Choroid plexus epithelial cell (primary cell): ENCODE results near the gene CALN1.

Source experiments
- DNase-seq: peaks from one replicate; pipeline ENCODE4 v3.0.0-alpha.2; 2010; ENCODE audit warnings: low read depth
- H3K4me3 ChIP-seq: 2 replicates; pipeline ENCODE4 v1.5.1; 2011; ENCODE audit warnings: low read depth, mild to moderate bottlenecking, control low read depth, low read length, moderate library complexity
- TF ChIP-seq, protein P1 (sequence below): conservative IDR thresholded peaks from 2 replicates; pipeline ENCODE4 v1.5.1; 2011; ENCODE audit warnings: low read depth, mild to moderate bottlenecking, control low read depth, inconsistent platforms, low read length, moderate library complexity

CALN1 gene

DNA sequence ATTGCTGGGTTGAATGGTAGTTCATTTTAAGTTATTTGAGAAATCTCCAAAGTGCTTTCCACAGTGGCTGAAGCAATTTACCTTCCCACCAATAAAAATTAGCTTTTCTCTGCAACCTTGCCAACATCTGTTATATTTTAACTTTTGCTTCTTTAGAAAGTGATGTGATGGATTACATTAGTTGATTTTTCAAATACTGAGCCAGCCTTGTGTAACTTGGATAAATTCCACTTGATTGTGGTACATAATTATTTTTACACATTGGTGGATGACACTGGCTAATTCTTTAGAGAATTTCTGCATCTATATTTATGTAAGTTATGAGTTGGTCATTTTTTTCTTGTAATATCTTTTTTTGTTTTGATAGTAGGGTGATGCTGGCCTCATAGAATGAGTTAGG, 646.1 kb downstream of the CALN1 start:
- TF ChIP-seq, protein P1, sequence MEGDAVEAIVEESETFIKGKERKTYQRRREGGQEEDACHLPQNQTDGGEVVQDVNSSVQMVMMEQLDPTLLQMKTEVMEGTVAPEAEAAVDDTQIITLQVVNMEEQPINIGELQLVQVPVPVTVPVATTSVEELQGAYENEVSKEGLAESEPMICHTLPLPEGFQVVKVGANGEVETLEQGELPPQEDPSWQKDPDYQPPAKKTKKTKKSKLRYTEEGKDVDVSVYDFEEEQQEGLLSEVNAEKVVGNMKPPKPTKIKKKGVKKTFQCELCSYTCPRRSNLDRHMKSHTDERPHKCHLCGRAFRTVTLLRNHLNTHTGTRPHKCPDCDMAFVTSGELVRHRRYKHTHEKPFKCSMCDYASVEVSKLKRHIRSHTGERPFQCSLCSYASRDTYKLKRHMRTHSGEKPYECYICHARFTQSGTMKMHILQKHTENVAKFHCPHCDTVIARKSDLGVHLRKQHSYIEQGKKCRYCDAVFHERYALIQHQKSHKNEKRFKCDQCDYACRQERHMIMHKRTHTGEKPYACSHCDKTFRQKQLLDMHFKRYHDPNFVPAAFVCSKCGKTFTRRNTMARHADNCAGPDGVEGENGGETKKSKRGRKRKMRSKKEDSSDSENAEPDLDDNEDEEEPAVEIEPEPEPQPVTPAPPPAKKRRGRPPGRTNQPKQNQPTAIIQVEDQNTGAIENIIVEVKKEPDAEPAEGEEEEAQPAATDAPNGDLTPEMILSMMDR, result no peak
- DNase-seq, result no peak
- no peak overlapping the region for H3K4me3 ChIP-seq

DNA sequence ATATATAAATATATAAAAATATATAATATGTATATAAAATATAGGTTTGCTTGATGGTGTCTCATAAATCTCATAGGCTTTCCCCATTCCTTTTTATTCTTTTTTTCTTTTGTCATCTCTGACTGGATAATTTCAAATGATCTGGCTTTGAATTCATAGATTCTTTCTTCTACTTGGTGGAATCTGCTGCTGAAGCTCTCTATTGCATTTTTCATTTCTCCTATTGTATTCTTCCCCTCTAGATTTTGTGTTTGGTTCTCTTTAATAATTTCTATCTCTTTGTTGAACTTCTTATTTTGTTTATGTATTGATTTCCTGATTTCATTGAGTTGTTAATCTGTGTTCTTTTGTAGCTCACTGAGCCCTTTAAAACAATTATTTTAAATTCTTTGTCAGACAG, 650.8 kb downstream of the CALN1 start:
- no peak overlapping the region for H3K4me3 ChIP-seq
- TF ChIP-seq, protein P1, result no peak

DNA sequence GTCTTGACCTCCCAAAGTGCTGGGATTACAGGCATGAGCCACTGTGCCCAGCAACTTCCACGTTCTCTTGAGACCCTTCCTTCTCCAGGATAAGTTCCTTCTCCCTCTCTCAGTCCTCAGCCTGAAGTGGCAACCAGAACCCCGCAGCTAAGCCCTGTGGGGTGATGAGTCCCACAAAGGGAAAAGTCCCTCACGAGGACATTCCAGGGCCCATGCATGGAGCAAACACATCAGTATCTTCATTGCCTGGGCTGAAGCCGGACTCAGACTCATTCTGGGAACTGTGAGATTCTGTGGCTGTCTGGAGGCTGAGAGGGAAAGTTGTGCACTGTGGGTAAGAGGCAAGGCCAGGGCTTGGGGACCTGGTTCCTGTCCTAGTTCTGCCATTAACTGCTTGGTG, 657.3 kb downstream of the CALN1 start:
- TF ChIP-seq, protein P1, result no peak

More for the DNA sequence above, 650.8 kb downstream of the CALN1 start:
- no peak for DNase-seq

DNA sequence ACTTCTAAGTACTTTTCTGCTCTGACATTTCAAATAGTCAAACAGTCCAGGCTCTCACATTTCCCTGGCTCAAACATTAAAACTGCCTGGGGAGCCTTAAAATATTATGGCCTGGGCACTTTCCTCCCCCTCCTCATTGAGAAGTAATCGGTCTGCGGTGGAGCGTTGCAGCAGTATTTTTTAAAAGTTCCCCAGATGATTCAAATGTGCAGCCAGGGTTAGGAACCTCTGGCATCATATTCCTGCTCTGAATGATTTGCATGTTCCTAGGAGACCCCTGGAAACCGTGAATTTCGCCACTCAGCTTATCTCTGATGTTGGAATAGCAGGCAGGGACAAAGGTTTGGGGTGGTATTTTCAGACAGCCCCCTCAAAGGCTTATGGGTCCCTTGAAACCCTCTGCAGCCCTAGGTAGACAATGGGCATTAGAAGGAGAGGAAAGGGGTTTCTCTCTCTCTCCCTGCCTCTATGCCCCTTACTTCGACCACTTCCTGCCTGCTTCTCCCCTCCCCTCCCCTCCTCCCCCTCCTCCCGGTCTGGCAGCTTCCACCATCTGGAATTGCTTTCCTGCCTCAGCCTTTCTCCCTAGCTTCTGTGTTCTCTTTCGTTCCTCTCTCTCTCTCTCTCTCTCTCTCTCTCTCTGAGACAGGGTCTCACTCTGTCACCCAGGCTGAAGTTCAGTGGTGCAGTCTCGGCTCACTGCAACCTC, 658.0 kb downstream of the CALN1 start:
- TF ChIP-seq, protein P1, result no peak

More for the DNA sequence above, 657.3 kb downstream of the CALN1 start:
- DNase-seq, result no peak
- no peak overlapping the region for H3K4me3 ChIP-seq

DNA sequence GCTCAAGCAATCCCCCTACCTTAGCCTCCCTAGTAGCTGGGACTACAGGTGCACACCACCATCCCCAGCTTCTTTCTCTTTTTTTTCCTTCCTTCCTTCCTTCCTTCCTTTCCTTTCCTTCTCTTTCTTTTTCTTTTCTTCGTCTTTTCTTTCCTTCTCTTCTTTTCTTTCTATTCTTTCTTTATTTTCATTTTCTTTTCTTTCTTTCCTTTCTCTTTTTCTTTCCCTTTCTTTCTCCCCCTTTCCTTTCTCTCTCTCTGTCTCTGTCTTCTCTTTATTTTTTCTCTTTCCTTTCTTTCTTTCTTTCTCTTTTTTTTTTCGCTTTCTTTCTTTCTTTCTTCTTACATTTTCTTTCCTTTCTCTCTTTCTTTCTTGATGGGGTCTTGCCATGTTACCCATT, 658.9 kb downstream of the CALN1 start:
- TF ChIP-seq, protein P1, result no peak
- DNase-seq, result no peak

More for the DNA sequence above, 658.0 kb downstream of the CALN1 start:
- H3K4me3 ChIP-seq, result no peak overlapping the region
- DNase-seq, result no peak

DNA sequence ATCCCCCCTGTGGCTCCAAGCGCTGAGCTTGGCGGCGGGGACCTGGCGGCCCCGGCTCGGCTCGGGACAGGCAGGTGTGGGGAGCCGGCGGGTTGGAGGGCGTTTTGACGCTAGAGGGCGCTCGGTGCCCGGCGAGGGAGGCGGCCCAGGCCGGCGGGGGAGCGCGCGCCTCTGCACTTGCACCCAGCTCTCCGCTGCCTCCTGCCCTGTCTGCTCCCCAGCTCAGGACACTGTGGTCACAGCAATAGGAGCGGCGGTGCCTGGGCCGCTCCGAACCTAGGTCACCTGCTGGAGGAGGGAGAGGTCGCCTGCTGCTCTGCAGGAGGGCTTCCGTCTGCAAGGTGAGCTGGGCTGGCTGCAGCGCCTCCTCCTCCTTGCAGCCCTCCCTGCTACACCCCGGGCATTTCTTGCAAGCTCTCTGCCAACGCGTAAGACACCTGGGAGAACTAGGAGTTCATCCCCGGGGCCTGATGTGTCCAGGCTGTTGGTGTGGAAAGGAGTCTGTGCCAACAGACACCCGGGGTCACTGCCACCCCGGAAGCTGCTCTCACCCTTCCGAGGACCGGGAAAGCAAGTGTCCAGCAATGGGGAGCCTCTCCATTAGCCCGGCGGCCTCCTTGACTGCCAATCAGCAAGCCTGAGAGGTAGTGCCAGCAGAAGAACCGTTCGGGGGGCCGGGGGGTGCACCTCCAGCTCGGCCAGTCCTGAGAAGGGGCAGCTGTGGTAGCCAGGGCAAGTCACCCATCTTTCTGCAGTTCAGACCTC, 659.8 kb downstream of the CALN1 start:
- TF ChIP-seq, protein P1, result peak; percentile 39
- peak; percentile 10 for DNase-seq
- no peak overlapping the region for H3K4me3 ChIP-seq

More for the DNA sequence above, 658.9 kb downstream of the CALN1 start:
- no peak overlapping the region for H3K4me3 ChIP-seq

DNA sequence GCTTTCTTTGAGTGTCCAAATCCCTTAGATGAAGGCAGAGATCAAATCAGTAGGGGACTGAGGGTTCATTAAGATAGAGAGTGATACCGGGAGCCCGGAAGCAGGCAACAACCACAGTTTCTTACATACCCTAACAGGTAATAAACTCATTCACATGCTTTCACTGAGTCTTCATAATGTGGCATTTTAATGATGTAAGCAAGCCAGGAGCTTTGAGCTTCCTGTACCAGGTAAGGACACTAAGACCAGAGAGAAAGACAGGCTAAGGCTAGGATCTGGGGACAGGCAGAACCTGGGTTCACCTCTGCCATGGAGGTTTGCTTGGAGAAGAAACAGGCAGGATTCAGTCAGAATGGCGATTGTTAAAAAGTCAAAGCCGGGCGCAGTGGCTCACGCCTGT, 661.8 kb downstream of the CALN1 start:
- TF ChIP-seq, protein P1, result no peak
- no peak for DNase-seq
- no peak overlapping the region for H3K4me3 ChIP-seq
